ENCODE results near the gene DENND1A. TPM values are rescaled to one million over a fixed set of nuclear protein-coding genes. Genes with fewer than 3 reads are reported as not detected.

DENND1A gene
- polyA plus RNA-seq, 2 of the 4 experiments (the other 2 are of a cell fraction), result 15.1 to 21.9 TPM

DNA sequence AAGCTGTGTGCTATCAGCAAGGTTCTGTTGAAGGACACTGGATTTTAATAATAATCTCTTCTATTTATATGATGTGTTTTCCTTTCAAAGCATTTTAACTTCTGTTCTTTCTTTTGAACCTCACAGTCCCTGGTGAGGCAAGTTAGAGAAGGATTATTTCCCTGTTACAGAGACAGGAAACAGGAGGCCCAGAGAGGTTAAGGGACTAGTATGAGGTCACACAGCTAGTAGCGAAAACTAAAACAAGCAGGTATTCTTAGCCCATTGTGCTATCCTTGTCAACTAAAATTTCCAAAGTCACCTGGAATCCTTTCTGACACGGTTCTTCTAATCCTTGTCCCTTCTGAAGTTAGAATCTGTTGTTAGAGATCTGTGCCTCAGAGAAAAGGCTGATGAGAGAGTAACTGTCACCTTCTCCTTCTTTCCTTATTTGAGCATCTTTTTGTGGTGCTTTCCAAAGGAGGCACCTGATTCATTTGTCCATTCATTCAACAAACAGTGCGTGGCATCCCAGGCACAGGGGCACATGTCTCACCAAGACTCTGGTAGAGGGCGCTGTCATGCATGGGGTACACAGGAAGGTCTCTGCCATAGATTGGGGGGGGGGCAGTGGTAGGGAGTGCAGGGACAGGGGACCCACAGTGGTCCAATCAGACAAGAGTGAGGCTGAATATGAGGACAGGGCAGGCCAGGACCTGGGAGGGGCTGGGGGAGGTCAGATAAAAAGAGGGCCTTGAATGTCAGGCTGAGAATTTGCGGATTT, 512.5 kb downstream of the DENND1A start:
- no peaks in the 10 kb centered on the region for H3K9me3 ChIP-seq
- no peak overlapping the region for H3K27ac ChIP-seq
- H3K4me2 ChIP-seq, result no peak overlapping the region
- TF ChIP-seq EP300 (IDR thresholded peaks at IDR 0.05) (no peak), ZFP36 (IDR thresholded peaks at IDR 0.05; ENCODE audit: borderline replicate concordance, partially characterized antibody) (no peak), RARB (CRISPR knock-in tag; IDR thresholded peaks at IDR 0.05) (no peak), JUN (IDR thresholded peaks at IDR 0.05) (no peak), MAFK (IDR thresholded peaks at IDR 0.05; ENCODE audit: partially characterized antibody) (no peak), HMGXB4 (CRISPR knock-in tag; IDR thresholded peaks at IDR 0.05; ENCODE audit: borderline replicate concordance) (no peak), MAX (IDR thresholded peaks at IDR 0.05) (no peak), FOSB (CRISPR knock-in tag; IDR thresholded peaks at IDR 0.05) (no peak), MYC (IDR thresholded peaks at IDR 0.05; ENCODE audit: borderline replicate concordance, low read length) (no peak), CBX2 (IDR thresholded peaks at IDR 0.05; ENCODE audit: borderline replicate concordance, low read depth) (no peak), NPAS2 (CRISPR knock-in tag; IDR thresholded peaks at IDR 0.05; ENCODE audit: borderline replicate concordance) (no peak), CHD4 (IDR thresholded peaks at IDR 0.05; ENCODE audit: borderline replicate concordance) (no peak), SMC3 (IDR thresholded peaks at IDR 0.05) (no peak), NR3C1 (IDR thresholded peaks at IDR 0.05) (no peak), PBX3 (IDR thresholded peaks at IDR 0.05) (no peak), FOSL2 (IDR thresholded peaks at IDR 0.05) (no peak), FOSL2 (CRISPR knock-in tag; IDR thresholded peaks at IDR 0.05) (no peak), CBX8 (IDR thresholded peaks at IDR 0.05) (no peak)
- TF ChIP-seq, protein P1, sequence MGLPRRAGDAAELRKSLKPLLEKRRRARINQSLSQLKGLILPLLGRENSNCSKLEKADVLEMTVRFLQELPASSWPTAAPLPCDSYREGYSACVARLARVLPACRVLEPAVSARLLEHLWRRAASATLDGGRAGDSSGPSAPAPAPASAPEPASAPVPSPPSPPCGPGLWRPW (IDR thresholded peaks at IDR 0.05), result no peak
- TF ChIP-seq, protein P2, sequence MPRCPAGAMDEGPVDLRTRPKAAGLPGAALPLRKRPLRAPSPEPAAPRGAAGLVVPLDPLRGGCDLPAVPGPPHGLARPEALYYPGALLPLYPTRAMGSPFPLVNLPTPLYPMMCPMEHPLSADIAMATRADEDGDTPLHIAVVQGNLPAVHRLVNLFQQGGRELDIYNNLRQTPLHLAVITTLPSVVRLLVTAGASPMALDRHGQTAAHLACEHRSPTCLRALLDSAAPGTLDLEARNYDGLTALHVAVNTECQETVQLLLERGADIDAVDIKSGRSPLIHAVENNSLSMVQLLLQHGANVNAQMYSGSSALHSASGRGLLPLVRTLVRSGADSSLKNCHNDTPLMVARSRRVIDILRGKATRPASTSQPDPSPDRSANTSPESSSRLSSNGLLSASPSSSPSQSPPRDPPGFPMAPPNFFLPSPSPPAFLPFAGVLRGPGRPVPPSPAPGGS (IDR thresholded peaks at IDR 0.05), result no peak
- ChIA-PET POLR2A (no interaction called here), CTCF (interaction anchor here (2.5 kb wide), 1 partner anchor 18 kb away, joined by 7 read pairs; no protein-coding TSS in a partner anchor)
- 96% methylated on average over 5 of the region's 5 CpGs for WGBS (ENCODE audit: missing lambda C conversion rate)
- no peak for ATAC-seq
- no peak for FAIRE-seq
- no peak overlapping the region for H3K4me3 ChIP-seq
- no peak for DNase-seq (ENCODE audit: low read depth in 1 of 2, low spot score in 1 of 2)
- H3K4me1 ChIP-seq, result no peaks in the 10 kb centered on the region

GRCh38 chr9:123416176-123416575, 513.8 kb downstream of the DENND1A start:
- ChIA-PET POLR2A (no interaction called here), CTCF (interaction anchor here (1.3 to 2.5 kb wide), 3 partner anchors 17 to 625 kb away, joined by 3 to 7 read pairs (median 5); no protein-coding TSS in a partner anchor)
- H3K9me3 ChIP-seq, result no peaks in the 10 kb centered on the region
- DNase-seq (ENCODE audit: low read depth in 1 of 2, low spot score in 1 of 2) (no peak), FAIRE-seq (no peak), ATAC-seq (no peak)
- no peak overlapping the region for H3K4me3 ChIP-seq
- H3K27ac ChIP-seq, result no peak overlapping the region
- no peak overlapping the region for H3K4me2 ChIP-seq
- H3K4me1 ChIP-seq, result no peaks in the 10 kb centered on the region
- WGBS (ENCODE audit: missing lambda C conversion rate), result 82% methylated on average over 7 of the region's 8 CpGs
- TF ChIP-seq BHLHE40 (IDR thresholded peaks at IDR 0.05; ENCODE audit: low read depth, low read length), result no peak
- TF ChIP-seq, protein P3, sequence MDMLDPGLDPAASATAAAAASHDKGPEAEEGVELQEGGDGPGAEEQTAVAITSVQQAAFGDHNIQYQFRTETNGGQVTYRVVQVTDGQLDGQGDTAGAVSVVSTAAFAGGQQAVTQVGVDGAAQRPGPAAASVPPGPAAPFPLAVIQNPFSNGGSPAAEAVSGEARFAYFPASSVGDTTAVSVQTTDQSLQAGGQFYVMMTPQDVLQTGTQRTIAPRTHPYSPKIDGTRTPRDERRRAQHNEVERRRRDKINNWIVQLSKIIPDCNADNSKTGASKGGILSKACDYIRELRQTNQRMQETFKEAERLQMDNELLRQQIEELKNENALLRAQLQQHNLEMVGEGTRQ (IDR thresholded peaks at IDR 0.05), result no peak
- no peak for TF ChIP-seq JUNB (IDR thresholded peaks at IDR 0.05)
- TF ChIP-seq EHMT2 (IDR thresholded peaks at IDR 0.05; ENCODE audit: low read depth), result no peak
- TF ChIP-seq EP300 (IDR thresholded peaks at IDR 0.05), result no peak
- TF ChIP-seq, protein P2 (IDR thresholded peaks at IDR 0.05), result no peak
- no peak for TF ChIP-seq HMGXB4 (CRISPR knock-in tag; IDR thresholded peaks at IDR 0.05; ENCODE audit: borderline replicate concordance)
- no peak for TF ChIP-seq FOSL2 (IDR thresholded peaks at IDR 0.05)
- no peak for TF ChIP-seq FOSL2 (CRISPR knock-in tag; IDR thresholded peaks at IDR 0.05)
- TF ChIP-seq, protein P4, sequence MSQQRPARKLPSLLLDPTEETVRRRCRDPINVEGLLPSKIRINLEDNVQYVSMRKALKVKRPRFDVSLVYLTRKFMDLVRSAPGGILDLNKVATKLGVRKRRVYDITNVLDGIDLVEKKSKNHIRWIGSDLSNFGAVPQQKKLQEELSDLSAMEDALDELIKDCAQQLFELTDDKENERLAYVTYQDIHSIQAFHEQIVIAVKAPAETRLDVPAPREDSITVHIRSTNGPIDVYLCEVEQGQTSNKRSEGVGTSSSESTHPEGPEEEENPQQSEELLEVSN (IDR thresholded peaks at IDR 0.05; ENCODE audit: borderline replicate concordance, low read depth), result no peak
- TF ChIP-seq RCOR1 (IDR thresholded peaks at IDR 0.05; ENCODE audit: low read depth, low read length), result no peak
- TF ChIP-seq ZC3H11A (IDR thresholded peaks at IDR 0.05), result no peak
- TF ChIP-seq FOSB (CRISPR knock-in tag; IDR thresholded peaks at IDR 0.05), result no peak
